GM19372 (cell line): Measurements from ENCODE around the gene SMCO4.

ENCODE experiments used
- ATAC-seq: cut with Tn5 transposase; IDR thresholded peaks from one replicate; pipeline ENCODE4 v1.9.1; 2021; ENCODE audit warnings: mild to moderate bottlenecking, low read depth, moderate library complexity; ENCODE audit not compliant: unreplicated experiment

The SMCO4 gene

DNA sequence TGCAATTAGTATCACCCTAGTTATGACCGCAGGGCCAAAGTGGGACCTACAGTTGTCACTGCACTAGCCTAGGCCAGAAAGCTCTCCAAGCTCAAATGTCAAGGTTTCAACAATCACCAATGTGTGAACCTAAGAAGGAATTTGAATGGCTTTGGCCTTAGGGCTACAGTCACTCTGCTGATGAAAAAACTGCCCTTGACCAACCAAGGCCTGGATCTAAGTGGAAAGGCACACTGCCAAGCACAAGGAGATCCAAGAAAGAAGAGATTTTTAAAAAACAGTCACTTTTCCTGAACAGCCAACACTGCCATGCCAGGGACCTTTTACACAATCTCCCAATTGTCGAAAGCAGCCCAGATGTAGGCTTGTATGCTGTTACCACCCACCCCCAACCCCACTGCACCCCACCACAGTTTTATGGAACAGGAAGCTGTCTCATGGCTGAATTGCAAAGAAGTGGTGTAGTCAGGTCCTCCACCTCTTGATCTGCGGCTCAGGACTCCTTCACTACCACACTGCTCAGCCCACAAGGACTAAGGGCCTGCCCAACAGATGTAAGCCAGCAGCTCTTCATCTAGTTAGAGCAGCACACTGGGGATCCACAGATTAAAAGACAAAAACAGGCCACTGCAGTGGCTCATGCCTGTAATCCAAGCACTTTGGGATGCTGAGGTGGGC is 32.9 kb downstream of the SMCO4 start:
- ATAC-seq, result no peak

GRCh38 chr11:93507517-93507916 is 35.7 kb downstream of the SMCO4 start:
- ATAC-seq, result no peak

DNA sequence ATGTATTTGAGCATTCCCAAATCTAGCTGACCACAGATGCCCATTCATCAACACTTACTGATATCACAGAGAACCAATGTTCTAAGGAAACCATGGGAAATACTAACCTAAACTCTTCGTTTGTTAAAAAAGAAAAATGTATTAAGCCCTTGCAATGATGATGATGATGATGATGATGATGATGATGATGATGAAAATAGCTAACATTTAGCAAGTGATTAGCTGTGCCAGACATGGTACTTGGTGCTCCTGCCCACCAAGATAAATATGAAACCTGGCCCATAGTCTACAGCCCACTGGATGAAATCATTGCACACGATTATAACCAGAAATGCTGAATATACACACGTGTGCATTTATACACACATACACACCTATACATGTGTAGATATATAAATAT is 37.5 kb downstream of the SMCO4 start:
- ATAC-seq, result no peak

GRCh38 chr11:93504110-93505095 is 38.8 kb downstream of the SMCO4 start:
- ATAC-seq, result no peak

GRCh38 chr11:93501856-93502255 is 41.3 kb downstream of the SMCO4 start:
- no peak for ATAC-seq

DNA sequence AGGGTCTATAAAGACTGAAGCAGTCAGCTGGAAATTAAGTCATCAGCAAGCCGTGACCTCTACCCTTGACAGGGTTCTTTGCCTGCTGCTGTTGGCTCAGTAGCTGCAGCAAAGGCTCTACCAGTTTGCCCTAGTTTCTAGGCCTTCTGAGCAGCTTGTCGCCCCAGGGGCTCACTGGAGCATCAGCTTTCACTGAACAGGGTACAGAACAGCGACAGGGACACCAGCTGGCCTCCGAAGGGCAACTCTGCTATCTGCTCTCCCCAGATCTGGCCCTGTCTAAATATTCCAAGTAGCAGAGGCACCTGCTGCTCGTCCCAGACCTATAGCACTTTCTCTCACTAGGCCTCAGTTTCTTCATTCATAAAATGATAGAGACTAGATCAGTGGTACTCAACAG is 42.4 kb downstream of the SMCO4 start:
- ATAC-seq, result no peak

DNA sequence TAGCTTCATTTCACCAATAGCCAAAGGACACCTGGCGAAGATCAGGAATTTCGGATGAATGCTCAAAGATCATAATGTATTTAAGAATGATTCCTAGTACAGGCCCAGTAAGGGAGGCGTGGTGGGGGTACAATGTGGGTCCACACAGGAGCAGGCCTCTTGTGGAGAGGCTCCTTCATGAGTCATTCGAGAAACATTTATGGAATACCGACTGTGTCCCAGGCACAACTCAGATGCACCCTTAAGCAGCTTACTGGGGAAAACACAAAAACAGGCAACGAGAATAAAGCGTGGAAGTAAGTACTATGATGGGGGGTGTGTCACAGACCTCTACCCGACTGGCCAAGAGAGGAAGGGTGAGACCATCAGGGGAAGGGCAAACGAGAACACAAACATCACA is 44.5 kb downstream of the SMCO4 start:
- no peak for ATAC-seq

GRCh38 chr11:93498161-93498560 is 45.0 kb downstream of the SMCO4 start:
- no peak for ATAC-seq

GRCh38 chr11:93497596-93497995 is 45.6 kb downstream of the SMCO4 start:
- ATAC-seq, result no peak

DNA sequence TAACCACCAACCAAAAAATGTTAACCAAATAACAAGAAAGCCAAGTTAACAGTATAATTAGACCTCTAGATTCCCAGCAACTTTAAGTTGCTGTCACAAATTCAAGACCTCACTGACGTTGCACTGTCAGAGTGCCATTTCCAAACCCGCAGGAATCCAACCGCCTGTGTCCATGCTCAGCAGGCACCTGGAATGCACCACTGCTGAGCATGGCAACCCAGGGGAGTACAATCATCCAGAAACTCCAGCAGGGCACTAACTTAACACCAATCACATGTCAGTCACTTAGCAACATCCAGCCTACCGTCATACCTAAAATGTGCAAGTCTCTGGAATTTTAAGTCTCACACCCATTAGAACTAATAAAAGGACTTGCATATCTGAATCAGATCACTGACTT is 48.8 kb downstream of the SMCO4 start:
- no peak for ATAC-seq

DNA sequence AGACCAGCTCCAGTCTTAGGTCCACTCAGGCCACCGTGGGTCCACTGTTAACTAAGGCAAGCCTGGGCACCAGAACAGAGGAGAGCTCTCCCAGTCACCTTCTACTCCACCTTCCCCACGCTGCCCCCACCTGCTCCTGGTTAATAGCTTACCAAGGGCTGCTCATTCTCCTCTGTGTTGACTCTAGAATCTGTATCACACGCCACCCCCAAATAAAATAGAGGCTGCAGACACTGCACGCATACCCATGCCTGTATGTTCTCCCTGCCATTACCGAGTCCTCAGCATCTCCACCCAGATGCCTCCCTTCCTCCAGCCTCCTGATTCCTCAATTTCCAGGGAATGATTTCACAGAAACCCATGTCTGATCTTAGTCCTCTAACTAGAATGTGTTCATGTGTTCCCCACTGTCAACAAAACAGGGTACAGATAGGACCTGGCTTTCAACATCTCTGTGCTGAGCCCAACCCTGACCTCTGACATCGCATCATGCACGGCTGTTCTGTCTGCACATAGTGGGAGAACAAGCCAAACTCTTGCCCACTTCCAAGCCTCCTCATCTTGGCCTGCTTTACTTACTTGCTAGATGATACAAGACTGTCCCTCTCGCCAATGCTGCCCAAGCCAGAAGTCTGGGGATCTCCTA is 49.8 kb downstream of the SMCO4 start:
- ATAC-seq, result no peak

DNA sequence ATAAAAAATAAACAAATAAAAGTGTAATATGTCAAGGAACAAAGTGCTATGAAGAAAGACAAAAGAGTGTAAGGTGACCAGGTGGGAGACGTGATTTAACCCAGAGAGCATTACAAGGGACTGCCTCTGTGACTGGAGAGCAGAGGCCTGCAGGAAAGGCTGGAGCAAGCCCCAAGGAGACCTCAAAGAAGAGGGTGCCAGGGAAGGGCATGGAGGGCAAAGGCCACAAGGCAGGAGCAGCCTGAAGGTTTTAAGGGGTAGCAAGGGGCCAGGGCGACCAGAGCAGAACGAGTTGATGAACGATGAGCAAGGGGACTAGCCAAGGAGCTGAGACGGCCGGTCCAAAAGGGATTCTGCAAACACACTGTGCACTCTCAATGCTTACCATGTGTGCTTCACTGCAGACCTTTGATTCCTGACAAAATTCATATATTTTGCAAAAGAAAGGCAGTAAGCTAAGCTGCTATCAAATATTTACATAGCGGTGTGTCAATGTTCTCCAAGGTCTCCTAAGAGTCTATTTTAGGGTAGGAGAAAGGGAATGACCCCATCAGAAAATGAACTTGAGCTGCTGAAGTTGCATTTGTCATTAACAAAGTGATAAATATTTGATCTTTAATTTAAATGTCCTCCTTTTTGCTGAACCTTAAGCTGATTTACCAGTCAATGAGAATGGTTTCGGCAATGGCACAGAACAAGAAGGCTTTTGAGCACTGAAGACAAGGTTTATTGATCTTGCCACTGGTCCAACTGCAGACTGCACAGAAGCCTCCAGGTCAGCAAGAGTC is 50.5 kb downstream of the SMCO4 start:
- no peak for ATAC-seq

DNA sequence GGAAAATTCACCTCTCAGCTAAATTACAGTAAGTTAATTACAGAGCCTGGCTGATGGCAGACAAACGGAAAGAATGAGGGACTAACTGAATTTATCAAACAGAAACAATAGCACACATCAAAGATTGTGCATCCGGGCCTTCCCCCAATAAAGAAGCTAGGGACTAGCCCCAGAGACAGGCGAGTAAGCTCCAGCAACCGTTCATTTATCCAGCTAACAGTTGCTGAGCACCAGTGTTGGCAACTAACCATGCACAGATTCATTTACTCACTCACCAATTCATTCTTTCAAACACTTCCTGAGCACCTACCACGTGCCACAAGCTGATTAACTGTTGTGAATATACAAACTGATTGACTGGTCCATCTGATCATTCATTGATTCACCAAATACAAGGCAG is 51.2 kb downstream of the SMCO4 start:
- no peak for ATAC-seq

DNA sequence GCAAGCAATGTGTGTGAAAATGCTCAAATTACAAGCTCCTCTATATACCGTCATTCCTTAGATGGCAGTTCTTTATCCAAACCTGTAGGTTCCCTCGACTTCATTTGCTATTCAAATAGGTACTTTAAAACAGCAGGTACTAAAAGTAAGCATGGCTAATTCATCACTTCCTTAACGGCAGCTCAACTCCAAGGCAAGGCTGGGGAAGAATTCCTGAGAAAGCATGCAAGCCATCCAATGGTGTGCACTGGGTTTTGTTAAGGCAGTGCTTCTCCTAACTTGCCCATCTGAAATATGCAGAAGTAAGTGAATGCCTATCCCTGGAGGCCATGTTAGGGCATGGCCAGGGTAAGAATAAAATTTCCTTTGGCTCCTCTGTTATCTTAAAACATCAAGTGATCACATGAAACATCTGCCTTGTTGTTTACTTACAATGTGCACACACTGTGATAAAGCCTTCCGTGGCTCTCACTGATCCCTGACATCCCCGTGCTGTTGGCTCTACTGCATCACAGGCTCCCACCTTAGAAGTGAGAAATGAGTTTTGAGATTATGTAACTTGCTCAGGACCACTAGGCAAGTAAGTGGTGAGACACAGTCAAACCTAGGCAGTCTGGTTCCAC is 52.1 kb downstream of the SMCO4 start:
- no peak for ATAC-seq

- no peak for ATAC-seq
Observed at GRCh38 chr11:93489841-93490240, 53.4 kb downstream of the SMCO4 start.

DNA sequence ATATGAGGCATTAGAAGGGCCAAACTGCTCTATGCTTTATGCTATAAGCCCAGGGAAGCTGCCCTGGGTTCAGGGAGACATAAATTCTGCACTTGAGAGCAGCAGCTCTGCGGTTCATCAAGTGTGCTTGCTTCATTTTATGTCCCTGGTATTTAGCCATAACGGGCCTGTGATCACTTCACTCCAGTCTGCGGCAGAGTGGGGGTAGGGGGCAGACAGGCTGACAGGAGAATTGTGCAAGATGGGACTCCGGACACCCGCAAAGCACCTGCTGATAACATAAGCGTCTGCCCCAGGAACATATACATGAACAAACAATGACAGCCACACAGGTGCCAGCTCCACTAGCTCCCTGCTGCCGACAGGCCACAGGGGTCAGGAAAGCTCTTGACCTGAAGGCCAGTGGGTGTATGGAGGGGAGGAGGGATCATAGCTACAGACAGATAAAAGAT is 56.1 kb downstream of the SMCO4 start:
- no peak for ATAC-seq

- ATAC-seq, result no peak
Observed at GRCh38 chr11:93485983-93486382, 57.2 kb downstream of the SMCO4 start.

DNA sequence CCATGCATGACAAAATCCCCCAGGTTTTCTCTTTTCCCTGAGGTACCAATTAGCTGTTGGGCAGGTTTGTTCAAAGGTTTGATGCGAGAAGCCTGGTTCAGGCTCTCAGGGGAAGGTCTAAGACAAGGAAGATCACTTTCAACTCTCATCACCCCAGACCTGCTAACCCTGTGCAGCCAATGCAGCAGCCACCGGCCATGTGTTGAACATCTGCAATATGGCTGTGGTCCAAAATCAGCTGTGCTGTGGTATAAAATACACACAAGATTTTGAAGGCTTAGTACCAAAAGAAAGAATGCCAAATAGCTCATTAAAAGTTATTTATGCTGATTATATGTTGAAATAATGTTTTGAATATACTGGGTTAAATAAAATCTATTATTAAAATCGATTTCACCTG is 58.5 kb downstream of the SMCO4 start:
- no peak for ATAC-seq

- no peak for ATAC-seq
Observed at GRCh38 chr11:93482556-93482955, 60.6 kb downstream of the SMCO4 start.

- ATAC-seq, result no peak
Observed at GRCh38 chr11:93481696-93482095, 61.5 kb downstream of the SMCO4 start.
